Head of caudate nucleus (tissue), 42 donors: ENCODE data around the gene XIRP1.

Experiments used
- DNase-seq, 42 donors: peaks; one replicate each; pipeline versions ENCODE4 v3.0.0 to v3.0.0-alpha.2; 2020 to 2021; ENCODE audit warnings: mixed read lengths in 7 of 42
- intact Hi-C: fragments of 100-400 bp; cut with DNase I; formaldehyde crosslinking; loops from one replicate; pipeline ENCODE4 v1.15.0; 2022

The XIRP1 gene

GRCh38 chr3:39149498-39150147 is 42.8 kb downstream of the XIRP1 start:
- intact Hi-C loops: no loop called here

GRCh38 chr3:39149059-39149455 is 43.3 kb downstream of the XIRP1 start:
- intact Hi-C loops: no loop called here

More at GRCh38 chr3:39149498-39150147, 42.8 kb downstream of the XIRP1 start:
- no peak for DNase-seq

GRCh38 chr3:39148435-39149058 is 43.8 kb downstream of the XIRP1 start:
- intact Hi-C loops: no loop called here

More at GRCh38 chr3:39149059-39149455, 43.3 kb downstream of the XIRP1 start:
- DNase-seq: no peak

GRCh38 chr3:39147711-39148434 is 44.5 kb downstream of the XIRP1 start:
- intact Hi-C loops: no loop called here
- peak in 3 of 42 donors; percentile 31 to 57 (median 41) for DNase-seq

More at GRCh38 chr3:39148435-39149058, 43.8 kb downstream of the XIRP1 start:
- DNase-seq: peak in 1 of 42 donors; percentile 57

- intact Hi-C loops: no loop called here
- DNase-seq: peak; percentile 39 to 94 (median 74)
These were observed 45.5 kb downstream of the XIRP1 start for GRCh38 chr3:39146611-39147591.

GRCh38 chr3:39146083-39146501 is 46.3 kb downstream of the XIRP1 start:
- intact Hi-C loops: no loop called here
- DNase-seq: peak in 6 of 42 donors; percentile 28 to 61 (median 42)

- intact Hi-C loops: no loop called here
- DNase-seq: peak in 3 of 42 donors; percentile 10 to 24 (median 21)
These were observed 47.5 kb downstream of the XIRP1 start for GRCh38 chr3:39144748-39145380.

GRCh38 chr3:39144095-39144747 is 48.2 kb downstream of the XIRP1 start:
- DNase-seq: peak in 3 of 42 donors; percentile 15 to 44 (median 34)
- intact Hi-C loops: no loop called here

GRCh38 chr3:39143051-39143885 is 49.1 kb downstream of the XIRP1 start:
- DNase-seq: peak in 3 of 42 donors; percentile 15 to 43 (median 35)
- intact Hi-C loops: no loop called here

GRCh38 chr3:39142067-39142466 is 50.3 kb downstream of the XIRP1 start:
- DNase-seq: peak in 1 of 42 donors; percentile 10

GRCh38 chr3:39141171-39141995 is 51.0 kb downstream of the XIRP1 start:
- intact Hi-C loops: no loop called here
- peak in 1 of 42 donors; percentile 15 for DNase-seq

More at GRCh38 chr3:39142067-39142466, 50.3 kb downstream of the XIRP1 start:
- intact Hi-C loops: no loop called here

GRCh38 chr3:39140341-39140971 is 51.9 kb downstream of the XIRP1 start:
- DNase-seq: no peak
- intact Hi-C loops: no loop called here

GRCh38 chr3:39139442-39139841 is 53.0 kb downstream of the XIRP1 start:
- DNase-seq: peak in 1 of 42 donors; percentile 13
- intact Hi-C loops: no loop called here

- peak in 37 of 42 donors; percentile 39 to 82 (median 62) for DNase-seq
- intact Hi-C loops: no loop called here
These were observed 53.5 kb downstream of the XIRP1 start for GRCh38 chr3:39138804-39139415.
